HUDEP-2 (cell line): Measurements from ENCODE around the gene TK1.
A peak's percentile ranks its signal among the peaks of the same experiment; 100 is the strongest.

Experiments used
- DNase-seq, 76 experiments: peaks; one replicate each; lab custom pipeline; 2025; ENCODE audit not compliant: unreplicated experiment in 76 of 76; lab: John Stamatoyannopoulos, UW

TK1 gene

DNA sequence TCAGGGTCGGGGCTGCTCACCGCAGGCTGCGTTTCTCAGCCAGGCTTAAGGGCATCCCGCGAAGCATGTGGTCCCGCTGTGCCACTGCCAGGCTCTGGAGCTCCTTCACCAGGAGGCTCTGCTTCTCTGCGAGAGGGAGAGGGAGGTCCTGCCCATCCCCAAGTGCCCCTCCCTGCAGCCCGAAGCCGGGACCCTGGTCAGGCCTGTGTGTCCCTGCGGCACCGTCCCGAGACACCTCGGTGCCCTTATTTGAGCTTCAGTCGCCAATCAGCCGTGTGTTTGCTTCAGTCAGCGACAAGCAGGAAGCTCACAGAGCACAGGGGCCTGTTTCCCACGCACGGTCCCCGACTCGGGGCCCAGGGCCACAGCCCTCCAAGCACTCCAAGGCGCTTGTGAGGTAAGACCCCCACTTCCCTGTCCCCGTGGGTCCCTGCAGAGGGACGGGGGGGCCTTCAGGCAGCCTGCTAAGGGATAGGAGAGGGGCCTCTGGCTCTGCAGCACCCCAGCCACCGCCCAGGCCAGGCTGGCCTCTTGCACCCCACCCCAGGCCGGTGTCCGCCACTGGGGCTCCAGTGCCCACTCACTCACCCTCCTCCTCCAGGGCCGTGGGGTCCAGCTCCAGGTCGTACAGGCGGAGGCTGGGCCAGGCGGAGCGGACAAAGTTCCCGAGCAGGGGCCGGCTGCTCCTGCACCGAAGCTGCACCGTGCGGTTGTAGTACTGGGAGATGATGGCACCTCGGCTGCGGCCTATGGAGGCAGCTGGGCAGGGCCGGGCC, 61.5 kb downstream of the TK1 start:
- peak in 1 of 76 experiments; percentile 9 for DNase-seq

DNA sequence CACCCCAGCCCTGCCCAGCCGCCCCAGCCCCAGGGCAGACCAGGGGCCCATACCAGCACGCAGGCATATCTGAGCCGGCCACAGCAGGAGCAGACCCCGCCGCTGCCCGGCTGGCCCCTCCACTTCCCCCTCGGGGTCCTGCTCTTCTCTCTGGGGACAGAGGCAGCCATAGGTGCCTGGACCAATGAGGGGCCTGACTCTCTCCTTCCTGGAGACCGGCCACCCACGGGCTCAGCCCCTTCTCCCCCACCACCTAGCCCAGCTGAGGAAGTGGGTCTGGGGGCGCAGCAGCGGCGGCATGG, 62.1 kb downstream of the TK1 start:
- DNase-seq: peak in 1 of 76 experiments; percentile 14
